HG03066 (cell line): ENCODE results near the gene DBX2.
"Not testable (repeated sequence)": the region's sequence is repeated elsewhere in the genome, so short reads cannot be mapped to it uniquely, and the experiment has no call there.

Experiments used
- ATAC-seq: cut with Tn5 transposase; IDR thresholded peaks from one replicate; pipeline ENCODE4 v1.9.1; 2021; ENCODE audit warnings: low read depth; ENCODE audit not compliant: unreplicated experiment

The DBX2 gene

DNA sequence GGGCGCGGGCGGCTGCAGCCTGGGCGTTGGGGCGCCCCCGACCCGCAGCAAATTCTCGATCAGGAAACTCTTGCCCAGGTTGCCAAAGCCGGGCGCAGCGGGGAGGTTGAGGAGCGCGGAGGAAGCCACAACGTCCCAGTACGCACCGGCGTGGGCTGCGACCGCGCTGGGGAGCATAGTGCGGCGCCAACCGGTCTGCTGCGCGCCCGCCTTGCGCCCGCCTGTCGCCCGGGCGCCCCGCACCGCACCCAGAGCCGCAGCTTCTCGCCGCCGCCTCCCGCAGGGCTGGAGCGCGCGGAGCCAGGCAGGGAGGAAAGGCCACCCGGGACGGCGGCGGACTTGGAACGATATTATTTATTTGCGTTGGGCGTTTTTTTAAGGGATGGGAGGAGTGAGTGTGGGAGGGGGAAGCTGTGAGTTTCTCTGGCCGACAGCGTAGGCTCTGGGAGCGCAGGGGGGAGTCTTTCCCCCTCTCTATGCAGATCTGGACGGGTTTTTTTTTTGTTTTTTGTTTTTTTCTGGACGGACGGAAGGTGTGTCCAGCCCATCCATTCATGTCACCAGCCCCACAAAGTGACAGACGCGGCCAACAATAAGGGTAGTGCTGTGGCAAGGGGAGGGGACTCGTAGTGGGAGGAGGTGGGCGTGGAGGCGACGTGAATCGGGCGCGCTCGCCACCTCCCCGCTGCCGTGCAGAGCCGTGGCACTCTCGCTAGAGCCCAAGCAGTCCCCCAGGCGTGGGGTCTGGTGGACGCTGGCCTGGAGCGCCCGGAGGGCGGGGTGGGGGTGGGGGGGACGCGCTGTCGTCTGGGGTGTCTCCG lies at the start of gene DBX2:
DBX2 (minus strand) TSS at position 349 of the 821 bp plus-strand sequence; CDS start at position 177, 172 bp downstream.
- ATAC-seq: no peak

- ATAC-seq: no peak
These were observed 47.9 kb upstream of the DBX2 start for GRCh38 chr12:45098766-45099165.

GRCh38 chr12:45095417-45095816 lies 44.5 kb upstream of the DBX2 start:
- not testable (repeated sequence) for ATAC-seq

DNA sequence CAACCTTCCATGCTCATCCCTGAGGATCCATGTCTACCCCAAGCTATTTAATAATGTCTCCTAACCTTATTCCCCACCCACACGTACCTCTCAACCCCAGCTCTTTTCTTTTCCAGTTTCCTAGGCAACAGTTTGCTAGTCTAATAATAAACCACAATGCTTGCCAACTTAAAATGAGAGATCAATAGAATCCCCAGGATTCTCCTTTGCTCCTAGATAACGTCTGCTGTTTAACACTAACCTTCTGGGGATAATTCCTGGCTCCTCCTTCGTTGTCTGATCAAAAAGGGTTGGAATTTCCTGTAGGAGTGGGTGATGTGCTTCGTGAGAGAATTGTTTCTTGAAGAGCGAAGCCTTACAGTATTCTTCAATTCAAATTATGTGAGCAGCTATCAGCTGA lies 42.2 kb upstream of the DBX2 start:
- ATAC-seq: no peak

DNA sequence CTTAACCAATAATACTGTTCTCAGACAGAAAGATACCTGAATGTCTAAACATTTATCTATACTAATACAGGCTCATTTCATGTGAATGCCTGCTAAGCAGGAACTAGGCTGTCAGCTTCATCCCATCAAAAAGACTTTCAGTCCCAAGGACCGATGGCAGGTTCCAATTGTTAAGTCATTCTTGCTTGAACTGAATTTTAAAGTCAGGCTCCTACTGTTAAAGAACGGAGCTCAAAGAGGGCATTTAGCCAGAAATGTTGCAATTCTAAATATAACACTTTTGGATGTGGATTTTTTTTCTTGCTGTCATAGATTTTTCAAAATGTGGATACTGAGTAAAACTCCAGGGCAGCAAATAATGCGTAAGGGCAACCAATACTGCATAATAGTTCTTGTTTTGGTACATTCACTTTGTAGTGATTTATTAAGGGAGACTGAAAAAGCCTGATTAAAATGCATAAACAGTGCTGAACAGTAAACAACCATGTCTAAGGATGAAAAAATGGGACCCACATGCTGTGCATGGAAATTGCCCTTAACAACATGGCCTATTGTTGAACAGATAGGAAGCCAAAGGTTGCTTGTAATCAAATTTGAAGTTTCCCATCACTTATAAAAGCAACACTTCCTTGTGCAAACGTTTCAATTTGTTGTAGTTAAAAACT lies 38.6 kb upstream of the DBX2 start:
- ATAC-seq: no peak

GRCh38 chr12:45088608-45089007 lies 37.7 kb upstream of the DBX2 start:
- no peak for ATAC-seq

GRCh38 chr12:45084248-45084647 lies 33.3 kb upstream of the DBX2 start:
- ATAC-seq: not testable (repeated sequence)

DNA sequence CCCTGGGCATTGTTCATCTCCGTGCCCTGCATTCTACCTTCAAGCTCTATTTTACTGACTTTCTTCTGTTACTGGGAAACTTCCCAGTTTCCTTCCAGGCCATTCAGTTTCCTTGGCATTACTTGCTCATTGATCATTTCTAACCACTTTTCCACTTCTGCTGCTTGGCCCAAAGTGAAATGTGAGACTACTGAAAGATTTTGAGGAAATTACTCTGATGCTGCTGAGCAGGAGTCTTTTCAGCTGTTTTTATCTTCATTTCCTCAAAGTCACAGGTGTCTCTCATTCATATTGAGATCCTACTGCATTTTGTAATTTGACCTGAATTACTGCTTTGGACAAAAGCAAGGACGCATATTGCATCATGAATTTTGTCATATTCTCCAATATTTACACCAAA lies 26.4 kb upstream of the DBX2 start:
- ATAC-seq: no peak

- no peak for ATAC-seq
These were observed 25.6 kb upstream of the DBX2 start for GRCh38 chr12:45076417-45077026.

- no peak for ATAC-seq
These were observed 24.8 kb upstream of the DBX2 start for GRCh38 chr12:45075587-45076282.

- ATAC-seq: no peak
These were observed 14.3 kb upstream of the DBX2 start for GRCh38 chr12:45065125-45065626.

DNA sequence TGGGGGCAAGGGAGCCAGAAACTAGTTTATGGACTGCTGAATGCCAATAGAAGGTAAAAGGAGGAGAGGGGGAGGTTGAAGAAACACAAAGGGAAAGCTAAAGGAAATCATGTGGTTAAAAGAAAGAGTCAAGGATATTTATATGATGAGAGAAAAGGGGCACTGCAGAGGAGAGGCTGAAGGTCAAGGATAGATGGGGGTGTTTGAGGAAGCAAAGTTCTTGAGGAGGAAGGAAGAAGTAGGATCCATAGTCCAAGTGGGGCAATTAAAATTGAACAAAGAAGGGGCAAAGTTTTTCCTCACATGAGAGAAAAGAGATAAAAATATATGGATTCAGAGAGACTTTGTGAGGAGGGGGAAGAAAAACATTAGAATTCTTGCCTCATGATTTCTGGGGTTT lies 10.1 kb upstream of the DBX2 start:
- no peak for ATAC-seq

DNA sequence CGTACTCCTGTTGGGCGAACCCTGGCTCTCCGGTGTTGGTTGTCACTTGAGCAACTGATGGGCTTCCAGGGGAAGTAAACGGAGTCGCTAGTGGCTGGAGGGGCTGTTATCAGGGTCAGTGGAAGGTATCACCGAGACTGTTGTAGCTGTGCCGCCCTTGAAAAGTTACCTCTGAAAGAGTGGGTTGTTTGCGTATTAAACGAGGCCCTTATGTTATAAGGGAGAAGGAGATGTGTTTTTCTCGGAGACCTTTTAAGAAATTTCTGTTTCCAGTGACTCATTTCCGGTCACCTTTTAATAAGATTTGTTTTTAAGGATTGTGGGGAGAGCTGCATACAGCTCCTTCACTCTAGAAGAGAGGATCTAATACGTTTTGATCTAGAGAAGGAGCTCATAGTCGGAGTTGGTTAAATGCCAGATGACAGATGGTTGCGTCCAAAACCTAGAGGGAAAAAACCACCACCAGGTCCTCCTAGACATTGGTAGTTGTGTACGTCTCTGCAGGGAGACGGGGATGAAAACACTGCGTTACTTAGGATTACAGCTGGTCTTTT lies 750 bp upstream of the DBX2 start:
- no peak for ATAC-seq

GRCh38 chr12:45049912-45050750 lies 768 bp downstream of the DBX2 start:
- ATAC-seq: no peak

- no peak for ATAC-seq
These were observed 8.3 kb downstream of the DBX2 start for GRCh38 chr12:45042599-45042998.

DNA sequence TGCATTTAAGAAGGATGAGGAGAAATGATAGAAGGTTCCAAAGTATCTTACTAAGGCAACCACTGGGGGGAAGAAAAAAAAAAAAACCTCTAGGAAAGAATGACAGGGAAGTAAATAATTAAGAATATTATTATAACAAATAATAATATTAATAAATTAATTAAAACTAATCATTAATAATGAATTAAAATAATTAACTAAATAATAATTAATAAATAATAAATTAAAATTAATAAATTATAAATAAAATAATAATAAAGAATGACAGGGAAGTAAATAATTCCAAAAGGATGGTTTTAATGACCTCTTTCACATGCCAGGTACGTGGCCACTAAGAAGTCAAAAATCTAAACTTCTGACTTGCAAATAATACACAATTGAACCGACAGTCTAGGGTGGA lies 9.9 kb downstream of the DBX2 start:
- no peak for ATAC-seq

DNA sequence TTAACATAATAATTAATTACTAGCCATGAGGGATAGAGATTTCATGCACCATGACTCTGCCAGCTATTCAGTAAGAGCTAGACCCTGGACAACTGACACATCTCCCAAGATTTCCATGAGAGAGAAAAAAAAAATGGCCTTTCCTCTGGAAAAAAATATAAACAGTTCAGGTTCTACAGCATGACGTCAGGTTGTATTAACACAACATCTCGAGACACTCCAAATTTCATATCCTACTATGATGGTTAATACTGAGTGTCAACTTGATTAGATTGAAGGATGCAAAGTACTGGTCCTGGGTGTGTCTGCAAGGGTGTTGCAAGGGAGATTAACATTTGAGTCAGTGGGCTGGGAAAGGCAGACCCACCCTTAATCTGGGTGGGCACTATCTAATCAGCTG lies 11.1 kb downstream of the DBX2 start:
- ATAC-seq: no peak

DNA sequence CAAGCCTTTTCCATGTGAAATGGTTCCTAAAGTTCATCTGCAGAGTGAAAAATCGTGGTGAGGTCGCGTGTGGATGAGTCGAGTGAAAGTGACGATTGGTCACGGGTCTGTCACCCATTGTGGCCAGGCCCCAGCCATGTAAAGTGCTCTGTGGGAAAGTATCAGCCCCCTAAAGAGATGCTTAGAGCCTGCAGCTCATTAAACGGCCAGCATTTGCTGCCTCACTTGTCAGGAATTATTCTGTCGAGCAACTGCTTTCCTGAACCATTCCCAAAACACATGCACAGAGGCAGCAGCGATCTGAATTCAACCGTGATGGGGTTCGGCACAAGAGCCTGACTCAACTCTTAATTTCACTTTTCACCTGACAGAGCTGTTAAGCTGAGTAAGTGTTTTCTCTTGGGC lies 16.0 kb downstream of the DBX2 start:
- ATAC-seq: no peak

DNA sequence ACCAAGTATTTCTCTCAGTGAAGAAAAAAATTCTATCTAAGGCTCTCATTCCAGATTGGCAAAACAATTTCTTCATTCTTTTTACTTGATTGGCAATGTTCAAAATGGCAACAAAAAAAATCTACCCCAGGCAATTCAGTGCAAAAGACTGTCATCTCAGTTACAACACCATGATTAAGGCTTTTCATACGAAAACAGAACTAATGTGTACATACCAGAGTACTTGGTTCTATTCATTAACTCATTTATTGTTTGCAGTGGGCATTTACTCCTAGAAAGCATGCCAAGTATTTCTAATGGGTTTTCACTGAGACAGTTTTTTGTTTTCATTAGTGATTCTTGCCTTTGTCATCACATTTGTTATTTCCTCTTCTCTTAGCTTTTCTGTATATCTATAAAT lies 33.0 kb downstream of the DBX2 start:
- ATAC-seq: no peak

- no peak for ATAC-seq
These were observed 36.5 kb downstream of the DBX2 start for GRCh38 chr12:45014396-45014795.
